GM21528 (cell line): ENCODE measurements around the gene CFAP77.
"Not testable (repeated sequence)": the region's sequence is repeated elsewhere in the genome, so short reads cannot be mapped to it uniquely, and the experiment has no call there.

Experiments
- ATAC-seq: cut with Tn5 transposase; IDR thresholded peaks from one replicate; pipeline ENCODE4 v1.9.1; 2021; ENCODE audit warnings: mild to moderate bottlenecking, moderate library complexity; ENCODE audit not compliant: unreplicated experiment, low FRiP score

Gene CFAP77

GRCh38 chr9:132543251-132543650 is 133.2 kb downstream of the CFAP77 start:
- no peak for ATAC-seq

- no peak for ATAC-seq
Measured at GRCh38 chr9:132543960-132544359, 133.9 kb downstream of the CFAP77 start.

GRCh38 chr9:132545578-132545977 is 135.6 kb downstream of the CFAP77 start:
- ATAC-seq, result no peak

GRCh38 chr9:132546148-132547051 is 136.4 kb downstream of the CFAP77 start:
- ATAC-seq, result no peak

GRCh38 chr9:132547052-132547431 is 137.0 kb downstream of the CFAP77 start:
- ATAC-seq, result no peak

GRCh38 chr9:132547436-132547835 is 137.4 kb downstream of the CFAP77 start:
- ATAC-seq, result no peak

- no peak for ATAC-seq
Measured at GRCh38 chr9:132547976-132548730, 138.1 kb downstream of the CFAP77 start.

GRCh38 chr9:132548751-132549640 is 139.0 kb downstream of the CFAP77 start:
- ATAC-seq, result no peak

- ATAC-seq, result no peak
Measured at GRCh38 chr9:132551556-132551955, 141.5 kb downstream of the CFAP77 start.

GRCh38 chr9:132552041-132552440 is 142.0 kb downstream of the CFAP77 start:
- no peak for ATAC-seq

GRCh38 chr9:132554755-132555154 is 144.7 kb downstream of the CFAP77 start:
- ATAC-seq, result no peak

- no peak for ATAC-seq
Measured at GRCh38 chr9:132555528-132555927, 145.5 kb downstream of the CFAP77 start.

- ATAC-seq, result no peak
Measured at GRCh38 chr9:132556235-132556634, 146.2 kb downstream of the CFAP77 start.

GRCh38 chr9:132556714-132557113 is 146.7 kb downstream of the CFAP77 start:
- ATAC-seq, result no peak

GRCh38 chr9:132557159-132557558 is 147.1 kb downstream of the CFAP77 start:
- ATAC-seq, result no peak

- no peak for ATAC-seq
Measured at GRCh38 chr9:132559711-132560110, 149.7 kb downstream of the CFAP77 start.

GRCh38 chr9:132560616-132561202 is 150.7 kb downstream of the CFAP77 start:
- no peak for ATAC-seq

- no peak for ATAC-seq
Measured at GRCh38 chr9:132562306-132562573, 152.2 kb downstream of the CFAP77 start.

GRCh38 chr9:132564526-132564925 is 154.5 kb downstream of the CFAP77 start:
- no peak for ATAC-seq

- not testable (repeated sequence) for ATAC-seq
Measured at GRCh38 chr9:132568787-132569186, 158.8 kb downstream of the CFAP77 start.
